Skeletal muscle tissue (tissue), 4 donors: ENCODE results near the gene MAGEC2. TPM values are rescaled to one million over a fixed set of nuclear protein-coding genes. Genes with fewer than 3 reads are reported as not detected.

Source experiments
- H3K27ac ChIP-seq: one replicate; pipeline ENCODE4 v1.7.0; 2013; ENCODE audit warnings: mild to moderate bottlenecking, low read depth, low read length, inconsistent platforms
- H3K27me3 ChIP-seq, 3 donors: one replicate each; pipeline ENCODE4 v1.7.0; 2013; ENCODE audit warnings: low read length in 3 of 3; ENCODE audit not compliant: control insufficient read depth in 3 of 3, insufficient read depth in 3 of 3
- H3K36me3 ChIP-seq, 3 donors: one replicate each; pipeline ENCODE4 v1.7.0; 2013; ENCODE audit warnings: low read length in 3 of 3; ENCODE audit not compliant: control insufficient read depth in 3 of 3, insufficient read depth in 3 of 3
- H3K4me1 ChIP-seq, 3 donors: one replicate each; pipeline ENCODE4 v1.7.0; 2013; ENCODE audit warnings: low read length in 3 of 3, mild to moderate bottlenecking in 3 of 3; ENCODE audit not compliant: control insufficient read depth in 3 of 3, insufficient read depth in 3 of 3
- H3K4me3 ChIP-seq, 3 donors: one replicate each; pipeline ENCODE4 v1.7.0; 2013; ENCODE audit warnings: low read length in 3 of 3
- H3K9ac ChIP-seq, 3 donors: one replicate each; pipeline ENCODE4 v1.7.0; 2013; ENCODE audit warnings: low read length in 3 of 3, mild to moderate bottlenecking in 3 of 3, moderate library complexity in 2 of 3, low read depth in 1 of 3
- H3K9me3 ChIP-seq, 3 donors: one replicate each; pipeline ENCODE4 v1.7.0; 2013; ENCODE audit warnings: low read length in 3 of 3; ENCODE audit not compliant: control insufficient read depth in 3 of 3
- total RNA-seq: library from RNA; depleted of rRNA; stranded (reverse); fragments of >200 nt; gene quantifications from one replicate; pipeline ENCODE4 v1.2.3, GENCODE V29; 2014
- donor health status: Osteomylitis.

The MAGEC2 gene
- not detected for total RNA-seq

- Histone ChIP-seq H3K27ac (no peak within 1 kb of the TSS), H3K4me1 (no peaks in the 10 kb centered on the region), H3K27me3 (no peaks in the 10 kb centered on the region), H3K9ac (no peak within 1 kb of the TSS), H3K9me3 (no peaks in the 10 kb centered on the region), H3K36me3 (no peaks in the 10 kb centered on the region), H3K4me3 (no peak within 1 kb of the TSS)
Measured at GRCh38 chrX:142204522-142205433, at the start of gene MAGEC2. Gene MAGEC2, minus strand, starts transcription at chrX:142205290. Its CDS starts 1,303 bp downstream, at chrX:142203987.

DNA sequence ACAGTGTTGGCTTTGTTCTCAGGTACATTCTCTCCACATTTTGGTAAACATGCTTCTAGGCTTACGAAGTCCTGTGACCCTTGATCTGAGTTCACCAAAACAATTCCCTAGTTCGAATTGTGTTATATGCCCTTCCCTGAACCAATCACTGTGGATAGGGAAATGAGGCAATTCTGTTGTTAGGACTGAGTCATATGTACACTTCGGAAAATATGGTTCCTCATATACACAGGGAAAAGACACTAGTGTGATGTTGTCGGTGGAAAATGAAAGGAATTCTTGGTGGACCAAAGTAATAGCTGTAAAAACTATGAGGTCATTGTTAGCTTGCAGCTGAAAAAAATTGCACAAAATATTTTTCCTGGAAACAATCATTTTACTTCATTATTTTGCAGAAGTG lies 46.6 kb upstream of the MAGEC2 start:
- Histone ChIP-seq H3K4me1 (no peaks in the 10 kb centered on the region), H3K4me3 (no peak overlapping the region), H3K27me3 (no peaks in the 10 kb centered on the region), H3K36me3 (no peaks in the 10 kb centered on the region), H3K27ac (no peak overlapping the region), H3K9ac (no peak overlapping the region), H3K9me3 (no peaks in the 10 kb centered on the region)

GRCh38 chrX:142251202-142251601 lies 46.1 kb upstream of the MAGEC2 start:
- Histone ChIP-seq H3K27me3 (no peaks in the 10 kb centered on the region), H3K9me3 (no peaks in the 10 kb centered on the region), H3K9ac (no peak overlapping the region), H3K4me3 (no peak overlapping the region), H3K4me1 (no peaks in the 10 kb centered on the region), H3K27ac (no peak overlapping the region), H3K36me3 (no peaks in the 10 kb centered on the region)

- Histone ChIP-seq H3K36me3 (no peaks in the 10 kb centered on the region), H3K9ac (no peak overlapping the region), H3K9me3 (no peaks in the 10 kb centered on the region), H3K4me3 (no peak overlapping the region), H3K27me3 (no peaks in the 10 kb centered on the region), H3K27ac (no peak overlapping the region), H3K4me1 (no peaks in the 10 kb centered on the region)
Measured at GRCh38 chrX:142250502-142250901, 45.4 kb upstream of the MAGEC2 start.

GRCh38 chrX:142249721-142250120 lies 44.6 kb upstream of the MAGEC2 start:
- H3K27ac ChIP-seq, result no peak overlapping the region
- H3K9ac ChIP-seq, result no peak overlapping the region
- no peaks in the 10 kb centered on the region for H3K36me3 ChIP-seq
- H3K27me3 ChIP-seq, result no peaks in the 10 kb centered on the region
- no peaks in the 10 kb centered on the region for H3K9me3 ChIP-seq
- H3K4me1 ChIP-seq, result no peaks in the 10 kb centered on the region
- H3K4me3 ChIP-seq, result no peak overlapping the region

GRCh38 chrX:142244568-142244967 lies 39.5 kb upstream of the MAGEC2 start:
- H3K27ac ChIP-seq, result no peak overlapping the region
- no peaks in the 10 kb centered on the region for H3K27me3 ChIP-seq
- no peak overlapping the region for H3K4me3 ChIP-seq
- H3K36me3 ChIP-seq, result no peaks in the 10 kb centered on the region
- no peak overlapping the region for H3K9ac ChIP-seq
- H3K9me3 ChIP-seq, result no peaks in the 10 kb centered on the region
- H3K4me1 ChIP-seq, result no peaks in the 10 kb centered on the region

GRCh38 chrX:142238536-142238935 lies 33.4 kb upstream of the MAGEC2 start:
- H3K9ac ChIP-seq, result no peak overlapping the region
- H3K9me3 ChIP-seq, result no peaks in the 10 kb centered on the region
- no peaks in the 10 kb centered on the region for H3K27me3 ChIP-seq
- H3K27ac ChIP-seq, result no peak overlapping the region
- no peak overlapping the region for H3K4me3 ChIP-seq
- H3K4me1 ChIP-seq, result no peaks in the 10 kb centered on the region
- no peaks in the 10 kb centered on the region for H3K36me3 ChIP-seq

GRCh38 chrX:142233400-142233799 lies 28.3 kb upstream of the MAGEC2 start:
- Histone ChIP-seq H3K27ac (no peak overlapping the region), H3K36me3 (no peaks in the 10 kb centered on the region), H3K9me3 (no peaks in the 10 kb centered on the region), H3K9ac (no peak overlapping the region), H3K4me3 (no peak overlapping the region), H3K27me3 (no peaks in the 10 kb centered on the region), H3K4me1 (no peaks in the 10 kb centered on the region)

DNA sequence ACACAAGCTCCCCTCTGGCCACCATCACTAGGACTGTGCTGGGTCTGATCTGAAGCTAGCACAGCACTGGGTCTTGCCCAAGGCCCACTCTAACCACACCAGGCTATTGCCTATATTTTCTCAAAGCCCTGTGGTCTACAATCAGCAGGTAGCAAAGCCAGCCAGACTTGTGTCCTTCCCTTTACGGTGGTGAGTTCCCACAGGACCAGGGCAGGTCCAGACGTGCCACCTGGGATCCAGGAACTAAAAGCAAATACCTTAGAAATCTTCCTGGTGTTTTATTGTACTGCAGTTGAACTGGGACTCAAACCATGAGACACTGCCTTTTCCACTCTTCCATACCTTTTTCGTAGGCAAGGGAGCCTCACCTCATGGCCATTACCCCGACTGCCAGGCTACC lies 9.0 kb upstream of the MAGEC2 start:
- Histone ChIP-seq H3K36me3 (no peaks in the 10 kb centered on the region), H3K9ac (no peak overlapping the region), H3K4me3 (no peak overlapping the region), H3K27me3 (no peaks in the 10 kb centered on the region), H3K9me3 (peaks cover 0 to 4% (median 0%) of the 10 kb centered on the region in 3 donors), H3K27ac (no peak overlapping the region), H3K4me1 (no peaks in the 10 kb centered on the region)

- Histone ChIP-seq H3K9me3 (no peaks in the 10 kb centered on the region), H3K4me1 (no peaks in the 10 kb centered on the region), H3K9ac (no peak overlapping the region), H3K27me3 (no peaks in the 10 kb centered on the region), H3K27ac (no peak overlapping the region), H3K4me3 (no peak overlapping the region), H3K36me3 (no peaks in the 10 kb centered on the region)
Measured at GRCh38 chrX:142201113-142201512, 4.0 kb downstream of the MAGEC2 start.
